Activated naive CD4-positive, alpha-beta T cell (primary cell): ENCODE data around the gene NTMT1.
"Not testable (repeated sequence)": the region's sequence is repeated elsewhere in the genome, so short reads cannot be mapped to it uniquely, and the experiment has no call there.

Experiments
- DNase-seq, 4 experiments: peaks; one replicate each; lab custom pipeline; 2025; lab: John Stamatoyannopoulos, UW

NTMT1 gene, protein sequence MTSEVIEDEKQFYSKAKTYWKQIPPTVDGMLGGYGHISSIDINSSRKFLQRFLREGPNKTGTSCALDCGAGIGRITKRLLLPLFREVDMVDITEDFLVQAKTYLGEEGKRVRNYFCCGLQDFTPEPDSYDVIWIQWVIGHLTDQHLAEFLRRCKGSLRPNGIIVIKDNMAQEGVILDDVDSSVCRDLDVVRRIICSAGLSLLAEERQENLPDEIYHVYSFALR

GRCh38 chr9:129626079-129626624 is at the start of gene NTMT1:
NTMT1 (plus strand) TSS chr9:129626163; CDS start chr9:129632704, 6,541 bp downstream.
- peak; percentile 89 to 90 (median 89) for DNase-seq

DNA sequence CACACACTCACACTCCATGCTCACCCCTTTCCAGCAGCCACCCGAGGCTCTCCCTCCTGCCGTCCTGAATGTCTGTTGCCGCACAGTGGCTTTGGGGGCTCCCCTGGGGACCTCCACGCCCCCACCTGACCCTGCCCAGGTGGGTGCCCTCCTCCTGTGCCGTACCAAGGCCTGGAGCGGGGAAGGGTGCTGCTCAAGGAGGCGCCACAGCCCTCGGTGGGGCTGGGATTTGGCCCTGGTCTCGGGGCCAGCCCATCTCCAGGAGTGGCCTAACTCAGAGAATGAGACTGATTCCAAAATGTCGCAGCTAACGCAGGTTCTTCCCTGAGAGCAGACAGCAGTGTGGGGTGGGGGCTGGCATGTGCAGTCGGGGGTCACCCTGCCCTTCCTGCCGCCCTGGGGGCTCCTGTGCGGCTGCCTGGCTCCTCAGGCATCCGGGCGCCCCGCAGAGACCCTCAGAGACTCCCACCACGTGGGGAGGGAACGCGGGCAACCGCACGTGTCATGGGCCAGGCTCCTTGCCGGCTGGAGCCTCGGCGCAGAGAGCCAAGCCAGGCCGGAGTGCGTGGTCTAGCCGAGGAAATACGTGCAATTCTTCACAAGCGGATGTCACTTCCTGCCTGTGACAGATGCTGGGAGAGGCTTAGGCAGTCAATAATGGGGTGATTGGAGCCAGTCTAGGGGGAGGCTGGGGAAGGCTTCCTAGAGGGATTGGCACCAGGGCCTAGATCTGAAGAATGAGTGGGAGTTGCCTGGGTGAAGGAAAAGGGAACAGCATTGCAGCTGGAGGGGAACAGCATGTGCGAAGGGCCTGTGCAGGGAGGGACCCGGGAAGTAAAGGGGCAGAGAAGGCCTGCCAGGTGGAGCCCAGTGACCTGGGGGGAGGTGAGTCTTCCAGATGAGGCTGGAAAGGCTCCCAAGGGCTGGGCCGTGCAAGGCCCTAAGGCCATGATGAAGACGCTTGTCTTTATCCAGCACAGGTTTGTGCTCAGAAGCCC is 49.1 kb upstream of the NTMT1 start:
- no peak for DNase-seq

DNA sequence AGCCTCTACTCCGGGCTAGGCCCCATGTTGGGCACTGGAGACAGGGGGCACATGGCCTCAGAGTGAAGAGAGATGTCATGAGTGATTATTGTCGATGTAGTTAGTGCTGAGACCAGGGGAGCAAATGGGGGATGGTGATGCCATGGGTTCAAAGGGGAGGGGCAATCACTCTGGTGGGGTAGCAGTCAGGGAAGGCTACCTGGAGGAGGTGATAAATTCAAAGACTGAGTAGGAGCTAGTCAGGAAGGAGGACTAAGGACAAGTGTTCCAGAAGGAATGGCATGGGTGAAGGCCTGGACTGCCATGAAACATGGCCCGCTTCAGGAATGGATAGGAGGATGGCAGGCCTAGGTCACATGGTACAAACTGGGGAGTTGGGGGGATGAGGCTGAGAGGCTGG is 46.7 kb upstream of the NTMT1 start:
- DNase-seq: no peak

- no peak for DNase-seq
Measured at GRCh38 chr9:129580211-129580915, 45.6 kb upstream of the NTMT1 start.

- DNase-seq: no peak
Measured at GRCh38 chr9:129581505-129582189, 44.3 kb upstream of the NTMT1 start.

- DNase-seq: no peak
Measured at GRCh38 chr9:129582855-129583254, 43.1 kb upstream of the NTMT1 start.

DNA sequence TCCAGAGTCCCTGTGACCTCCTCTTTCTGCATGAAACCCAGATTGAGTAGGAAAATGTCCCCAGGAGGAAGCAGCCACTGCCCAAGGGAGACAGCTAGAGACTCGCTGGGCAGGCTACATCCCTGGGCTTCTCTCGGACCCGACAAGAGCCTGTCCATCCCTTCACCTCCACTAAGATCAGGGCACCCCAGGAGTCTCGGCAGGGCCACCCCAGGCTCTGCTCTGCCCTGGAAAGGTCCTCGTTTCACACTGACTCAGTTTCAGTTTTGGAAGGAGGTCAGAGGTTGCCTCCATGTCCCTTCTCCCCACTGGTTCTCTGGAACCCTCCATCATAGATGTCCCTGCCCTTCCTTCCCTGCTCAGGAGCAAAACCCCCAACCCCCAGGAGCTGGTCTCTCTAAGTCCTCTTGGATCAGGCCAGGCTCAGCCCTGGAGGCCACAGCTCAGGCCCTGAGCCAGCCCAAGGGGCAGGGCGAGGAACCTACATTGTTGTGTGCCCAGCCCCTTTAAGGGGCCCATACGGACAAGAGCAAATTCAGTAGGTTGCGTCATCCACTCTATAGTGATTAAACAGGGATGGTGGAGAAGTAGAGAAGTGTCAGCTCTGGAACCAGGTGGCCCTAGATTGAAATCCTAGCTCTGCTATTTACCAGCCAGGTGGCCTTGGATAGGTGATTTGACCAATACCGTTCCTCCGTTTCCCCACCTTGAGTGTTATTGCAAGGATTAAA is 42.5 kb upstream of the NTMT1 start:
- no peak for DNase-seq

DNA sequence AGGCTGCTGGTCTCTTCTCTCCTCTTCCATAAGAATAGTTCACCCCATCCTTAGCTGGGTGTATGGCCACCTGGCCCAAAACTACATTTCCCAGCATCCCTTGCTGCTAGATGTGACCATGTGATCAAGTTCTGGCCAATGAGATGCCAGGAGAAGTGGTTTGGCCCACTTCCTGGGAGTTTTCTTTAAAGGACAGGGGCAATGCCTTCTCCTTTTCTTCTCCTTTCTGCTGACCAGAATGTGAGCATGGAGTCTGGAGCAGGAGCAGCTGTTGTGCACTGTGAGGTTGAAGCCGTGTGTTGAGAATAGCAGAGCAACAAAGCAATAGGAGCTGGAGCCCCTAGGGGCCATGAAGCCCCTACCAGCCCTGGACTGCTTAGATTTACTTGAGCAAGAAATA is 41.8 kb upstream of the NTMT1 start:
- peak in 1 of 4 experiments; percentile 27 for DNase-seq

DNA sequence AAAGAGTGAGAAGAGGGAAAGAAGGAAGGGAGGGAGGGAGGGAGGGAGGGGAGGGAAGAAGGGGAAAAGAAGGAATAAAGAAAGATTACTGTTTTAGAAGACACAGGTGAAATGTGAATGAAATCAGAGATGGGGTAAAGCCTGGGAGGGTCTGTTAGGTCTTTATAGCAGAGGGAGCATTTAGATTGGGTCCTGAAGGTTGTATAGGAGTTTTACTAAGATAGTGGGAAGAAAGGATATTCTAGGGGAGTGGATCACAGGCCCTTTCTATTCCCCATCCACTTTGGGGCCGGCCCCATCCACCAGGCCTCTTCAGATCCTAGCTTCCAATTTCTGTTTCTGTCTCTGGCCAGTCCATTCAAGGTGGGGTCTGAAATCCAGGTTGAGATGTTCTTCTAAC is 40.6 kb upstream of the NTMT1 start:
- DNase-seq: no peak

DNA sequence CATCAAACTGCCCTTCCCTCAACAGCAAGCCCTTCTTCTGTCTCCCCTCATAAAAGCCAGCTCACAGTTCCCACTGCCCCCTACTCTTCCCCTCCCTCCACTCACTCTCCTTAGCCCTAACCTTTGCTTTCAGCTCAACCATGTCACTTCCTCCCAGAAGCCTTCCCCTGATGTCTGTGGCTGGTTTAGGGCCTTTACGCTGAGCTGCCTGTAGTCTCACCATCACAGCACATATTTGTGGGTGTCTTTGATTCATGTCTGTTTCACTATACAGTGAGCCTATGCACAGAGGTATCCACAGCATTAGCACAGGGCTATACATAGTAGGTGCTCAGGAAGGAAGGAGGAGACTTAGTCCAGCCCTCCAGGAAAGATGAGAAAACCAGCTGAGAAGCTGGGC is 39.7 kb upstream of the NTMT1 start:
- DNase-seq: no peak

DNA sequence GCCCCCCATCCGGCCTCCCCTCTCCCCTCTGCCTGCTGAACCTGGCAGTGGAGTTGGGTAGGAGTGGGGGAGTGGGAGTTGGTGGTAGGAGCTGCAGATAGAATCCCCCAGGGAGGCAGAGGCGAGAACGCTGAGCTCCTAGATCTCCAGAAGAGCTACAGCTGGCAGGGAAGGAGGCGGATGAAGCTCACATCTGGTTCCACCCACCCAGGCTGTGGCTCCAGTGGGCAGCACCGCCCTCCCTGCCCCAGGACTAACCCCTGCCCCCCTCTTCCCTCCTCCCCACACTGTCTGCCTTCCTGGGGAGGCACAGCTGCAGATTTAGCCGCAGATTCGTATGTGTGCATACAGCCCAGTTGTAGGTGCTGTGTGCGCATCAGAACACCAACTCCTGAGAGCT is 39.3 kb upstream of the NTMT1 start:
- peak in 1 of 4 experiments; percentile 18 for DNase-seq

DNA sequence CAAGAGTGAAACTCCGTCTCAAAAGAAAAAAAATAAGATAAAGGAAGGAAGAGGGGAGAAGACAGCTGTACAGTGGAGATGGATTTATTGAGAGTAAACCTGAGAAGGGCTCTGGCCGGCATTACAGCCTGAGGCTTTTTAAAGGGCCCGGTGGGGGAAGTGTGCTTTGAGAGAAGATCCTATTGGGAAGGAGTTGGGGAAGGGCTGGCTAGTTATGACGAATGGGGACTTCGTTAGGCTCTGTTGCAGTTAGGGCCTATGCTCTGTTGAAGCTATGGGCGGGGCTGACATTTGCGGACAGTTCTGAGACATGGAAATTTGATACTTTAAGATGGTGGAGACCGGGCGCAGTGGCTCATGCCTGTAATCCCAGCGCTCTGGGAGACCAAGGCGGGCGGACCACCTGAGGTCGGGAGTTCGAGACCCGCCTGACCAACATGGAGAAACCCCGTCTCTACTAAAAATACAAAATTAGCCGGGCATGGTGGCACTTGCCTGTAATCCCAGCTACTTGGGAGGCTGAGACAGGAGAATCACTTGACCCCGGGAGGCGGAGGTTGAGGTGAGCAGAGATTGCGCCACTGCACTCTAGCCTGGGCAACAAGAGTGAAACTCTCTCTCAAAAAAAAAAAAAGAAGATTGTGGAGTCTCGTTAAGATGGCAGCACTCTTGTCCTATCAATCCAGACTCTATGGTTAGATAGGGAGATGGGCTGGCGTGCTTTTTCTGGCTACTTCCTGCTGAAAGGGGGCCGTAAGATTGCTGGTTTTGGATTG is 38.3 kb upstream of the NTMT1 start:
- DNase-seq: no peak

DNA sequence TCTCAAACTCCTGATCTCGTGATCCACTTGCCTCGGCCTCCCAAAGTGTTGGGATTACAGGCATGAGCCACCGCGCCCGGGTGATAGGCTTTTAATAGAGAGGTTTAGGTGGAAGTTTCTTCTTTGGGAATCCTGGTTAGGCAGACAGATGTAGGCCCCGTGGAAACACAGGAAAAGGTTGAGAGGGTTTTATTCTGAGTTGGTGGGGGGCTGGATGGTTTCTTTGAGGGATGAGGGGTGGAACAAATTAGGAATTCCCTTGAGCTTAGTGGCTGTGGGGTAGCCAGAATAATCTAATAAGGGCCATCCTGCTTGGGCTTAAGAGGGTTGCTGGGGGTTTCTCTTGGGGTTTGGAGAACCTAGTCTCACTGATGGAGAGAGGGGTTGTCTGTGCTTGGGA is 35.5 kb upstream of the NTMT1 start:
- no peak for DNase-seq

DNA sequence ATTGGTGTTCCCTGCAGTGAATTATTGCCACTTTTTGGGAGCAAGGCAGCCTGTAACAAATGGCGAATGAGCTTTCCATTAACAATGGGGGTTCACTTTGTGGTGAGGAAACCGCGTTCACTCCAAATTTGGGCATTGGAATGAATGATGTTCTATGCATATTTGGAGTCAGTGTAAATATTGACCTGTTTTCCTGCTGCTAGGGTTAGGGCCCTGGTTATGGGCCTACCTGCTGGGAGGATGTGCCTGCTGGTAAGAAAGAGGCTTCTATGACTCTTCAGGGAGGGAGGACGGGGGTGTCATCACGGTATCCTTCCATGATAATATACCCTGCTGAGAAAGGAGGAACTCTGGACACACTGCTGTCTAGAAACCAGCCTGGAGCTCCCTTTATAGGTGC is 34.0 kb upstream of the NTMT1 start:
- no peak for DNase-seq

- DNase-seq: not testable (repeated sequence)
Measured at GRCh38 chr9:129592790-129593189, 33.2 kb upstream of the NTMT1 start.

DNA sequence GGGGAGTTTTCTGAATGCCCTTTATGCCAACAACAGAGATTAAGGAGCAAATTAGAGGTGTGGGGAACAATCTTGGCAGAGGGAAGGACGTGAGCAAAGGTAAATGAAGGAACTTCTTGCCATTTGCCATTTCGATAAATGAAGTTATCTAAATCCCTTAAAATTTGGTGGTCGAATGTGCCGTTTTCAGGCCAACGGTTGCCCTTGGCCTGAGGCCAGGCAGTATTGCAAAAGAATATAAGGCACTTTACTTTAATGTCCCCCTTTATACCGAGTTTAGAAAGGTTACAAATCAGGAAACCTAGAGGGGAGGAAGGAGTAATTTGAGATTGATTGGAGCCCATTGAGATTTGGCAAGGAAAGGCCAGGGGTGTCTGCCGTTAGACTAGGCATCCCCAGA is 31.3 kb upstream of the NTMT1 start:
- no peak for DNase-seq

DNA sequence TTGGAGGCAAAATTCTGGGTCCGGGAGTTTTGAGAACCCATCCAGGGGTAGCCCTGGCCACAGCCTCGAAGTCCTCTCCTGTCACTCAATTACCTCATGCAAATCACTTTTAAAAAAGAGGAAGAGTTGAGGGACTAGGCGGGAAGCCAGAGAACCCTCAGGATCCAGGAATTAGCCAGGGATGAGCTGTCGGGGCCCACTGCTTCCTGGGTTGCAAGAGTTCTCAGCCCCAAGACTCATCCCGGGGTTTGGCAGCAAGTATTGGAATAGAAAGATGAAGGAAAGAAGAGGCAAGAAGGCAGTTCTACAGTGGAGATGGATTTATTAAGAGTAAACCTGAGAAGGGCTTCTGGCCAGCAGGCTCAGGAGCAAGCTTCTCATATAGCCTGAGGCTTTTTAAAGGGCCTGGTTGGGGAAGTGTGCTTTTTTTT is 30.6 kb upstream of the NTMT1 start:
- no peak for DNase-seq

- DNase-seq: no peak
Measured at GRCh38 chr9:129595903-129596540, 29.9 kb upstream of the NTMT1 start.

DNA sequence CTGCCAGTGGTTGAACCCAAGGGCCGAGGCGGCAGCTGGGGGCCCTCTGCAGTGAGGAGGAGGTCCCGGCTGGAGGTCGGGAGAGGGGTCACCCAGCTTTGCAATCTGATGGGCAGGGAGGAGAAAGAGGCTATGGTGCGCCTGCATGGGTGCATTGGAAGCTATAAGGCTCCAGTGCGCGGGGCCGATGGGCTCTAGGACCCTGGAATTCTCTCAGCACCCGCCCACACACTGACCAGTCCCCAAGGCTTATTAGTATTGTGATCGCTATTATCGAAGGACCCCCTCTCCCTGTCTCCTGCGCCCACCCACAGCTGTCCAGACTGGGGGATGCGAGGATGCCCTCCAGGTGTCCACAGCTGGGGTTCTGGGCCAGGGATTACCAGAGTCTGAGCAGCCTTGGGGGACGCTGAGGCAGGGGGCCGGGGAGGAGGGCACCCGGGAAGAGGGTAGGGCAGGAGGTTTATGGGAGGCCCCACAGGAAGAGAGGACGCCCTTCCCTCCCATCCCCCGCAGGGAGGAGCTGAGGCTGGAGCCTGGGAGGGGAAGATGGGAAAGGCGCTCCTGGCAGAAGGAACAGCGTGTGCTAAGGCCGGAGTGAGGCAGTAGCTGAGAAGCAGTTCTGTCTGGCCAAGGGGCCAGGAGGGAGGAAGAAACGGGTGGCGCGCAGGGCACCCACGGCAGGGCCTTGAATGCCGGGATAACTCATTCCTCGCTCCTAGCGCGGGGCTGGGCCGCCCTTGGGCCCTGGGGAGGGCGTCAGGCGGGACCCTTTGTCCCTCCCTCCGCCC is 29.2 kb upstream of the NTMT1 start:
- DNase-seq: no peak
